K562 (cell line): ENCODE results near the gene CLCN2. TPM values are rescaled to one million over a fixed set of nuclear protein-coding genes. Genes with fewer than 3 reads are reported as not detected.

Source experiments
- CHCHD3 ChIP-seq: fragments of 250-450 bp; sonication (Bioruptor Pico); IDR thresholded peaks from 2 replicates; pipeline ENCODE4 v2.1.2; 2022; ENCODE audit warnings: mild to moderate bottlenecking
- CSDE1 ChIP-seq, 2 experiments: fragments of 450-650 bp; IDR thresholded peaks; 2 replicates each; pipeline ENCODE4 v1.6.1; 2016; ENCODE audit warnings: mild to moderate bottlenecking in 1 of 2
- GATA2 ChIP-seq: sonication (generic); formaldehyde crosslinking; IDR thresholded peaks from 2 replicates; pipeline ENCODE4 v1.4.0; 2020; ENCODE audit warnings: mild to moderate bottlenecking, missing genetic modification reagents
- HDAC1 ChIP-seq, 2 experiments: fragments of 450-650 bp; IDR thresholded peaks; 2 replicates each; pipeline ENCODE4 v1.6.1; 2016 to 2017; ENCODE audit warnings: inconsistent platforms in 1 of 2, mild to moderate bottlenecking in 1 of 2, moderate library complexity in 1 of 2
- IFI16 ChIP-seq: fragments of 250-450 bp; sonication (Bioruptor Pico); IDR thresholded peaks from 2 replicates; pipeline ENCODE4 v2.1.2; 2022; ENCODE audit warnings: mild to moderate bottlenecking, inconsistent platforms
- LCOR ChIP-seq: sonication (generic); formaldehyde crosslinking; IDR thresholded peaks from 2 replicates; pipeline ENCODE4 v1.8.0; 2022; ENCODE audit warnings: mild to moderate bottlenecking, missing genetic modification reagents
- NFIX ChIP-seq: fragments of 250-450 bp; sonication (Bioruptor Pico); IDR thresholded peaks from 2 replicates; pipeline ENCODE4 v1.4.0; 2020; ENCODE audit warnings: low read depth, mild to moderate bottlenecking, moderate library complexity
- POLR3G ChIP-seq: IDR thresholded peaks from 2 replicates; pipeline ENCODE4 v1.6.1; 2011; ENCODE audit not compliant: insufficient read length, insufficient replicate concordance; ENCODE audit errors: extremely low read depth
- SREBF2 ChIP-seq: sonication (generic); formaldehyde crosslinking; IDR thresholded peaks from 2 replicates; pipeline ENCODE4 v1.4.0; 2020; ENCODE audit warnings: mild to moderate bottlenecking, missing genetic modification reagents
- TEAD4 ChIP-seq, 2 experiments: sonication (generic) in 1 of 2; formaldehyde crosslinking in 1 of 2; IDR thresholded peaks; 2 replicates each; pipeline versions ENCODE4 v1.6.1 to v1.8.0; 2012 to 2022; ENCODE audit warnings: borderline replicate concordance in 1 of 2, inconsistent platforms in 1 of 2, low read length in 1 of 2, mild to moderate bottlenecking in 1 of 2, missing genetic modification reagents in 1 of 2
- THAP7 ChIP-seq: fragments of 250-450 bp; sonication (Bioruptor Pico); IDR thresholded peaks from 2 replicates; pipeline ENCODE4 v1.5.0; 2021
- ZNF175 ChIP-seq: fragments of 200-800 bp; sonication (Bioruptor generic); IDR thresholded peaks from 2 replicates; pipeline ENCODE4 v1.6.1; 2016; ENCODE audit warnings: low read depth, mild to moderate bottlenecking, missing genetic modification characterization, missing compliant biosample characterization
- ZNF586 ChIP-seq: fragments of 450-650 bp; formaldehyde crosslinking; conservative IDR thresholded peaks from 2 replicates; pipeline ENCODE4 v1.4.0; 2020; ENCODE audit warnings: mild to moderate bottlenecking, moderate library complexity
- polyA plus RNA-seq, 8 experiments: library from polyadenylated mRNA; depleted of rRNA in 4 of 8; stranded (reverse) in 5 of 8; unstranded in 3 of 8; fragments of >200 nt; fragmentation: Nextera tagmentation in 2 of 8; fragmentation: Illumina TruSeq in 1 of 8; extraction: Ambion mirVana in 2 of 8; extraction: Trizol in 1 of 8; gene quantifications; 2 replicates each; pipeline versions ENCODE4 v1.2.1 to v1.2.3, GENCODE V29; 2011 to 2014; ENCODE audit warnings: inconsistent platforms in 1 of 8, missing spikeins in 1 of 8
- total RNA-seq, 7 experiments: library from RNA; depleted of rRNA in 6 of 7; stranded (reverse); fragments of >200 nt in 6 of 7; fragmentation: Illumina TruSeq in 2 of 7; extraction: Trizol in 2 of 7; gene quantifications; 2 replicates each; pipeline versions ENCODE4 v1.2.1 to v1.2.3, GENCODE V29; 2011 to 2021; ENCODE audit warnings: low replicate concordance in 1 of 7
- TF ChIP-seq, protein P1 (sequence below), 2 experiments: fragments of 450-650 bp in 1 of 2; sonication (generic) in 1 of 2; formaldehyde crosslinking in 1 of 2; IDR thresholded peaks; 2 replicates each; pipeline versions ENCODE4 v1.7.1 to v1.9.0; 2016 to 2022; ENCODE audit warnings: inconsistent platforms in 1 of 2, mild to moderate bottlenecking in 1 of 2, missing genetic modification reagents in 1 of 2

The CLCN2 gene
- total and polyA plus RNA-seq, 9 of the 15 experiments (the other 6 are each of a cell fraction or from before 2014, with no cell fraction given) = 0.10 to 14.0 (median 6.9) TPM

- no peak for TF ChIP-seq CHCHD3 (CRISPR knock-in tag)
- 0 out of 4 replicates have a peak, but pooled peaks of 1 of the 2 experiments have one; percentile 35 for TF ChIP-seq HDAC1 (IDR thresholded peaks at IDR 0.05)
- TF ChIP-seq THAP7 (CRISPR knock-in tag) = no peak
- 0 out of 2 replicates have a peak, but pooled peaks have one; percentile 6 for TF ChIP-seq TEAD4 (IDR thresholded peaks at IDR 0.05; ENCODE audit: low read length)
- no peak for TF ChIP-seq TEAD4 (CRISPR knock-in tag; IDR thresholded peaks at IDR 0.05; ENCODE audit: borderline replicate concordance)
- no peak for TF ChIP-seq GATA2 (CRISPR knock-in tag)
- TF ChIP-seq SREBF2 (CRISPR knock-in tag) = no peak
- TF ChIP-seq, protein P1, sequence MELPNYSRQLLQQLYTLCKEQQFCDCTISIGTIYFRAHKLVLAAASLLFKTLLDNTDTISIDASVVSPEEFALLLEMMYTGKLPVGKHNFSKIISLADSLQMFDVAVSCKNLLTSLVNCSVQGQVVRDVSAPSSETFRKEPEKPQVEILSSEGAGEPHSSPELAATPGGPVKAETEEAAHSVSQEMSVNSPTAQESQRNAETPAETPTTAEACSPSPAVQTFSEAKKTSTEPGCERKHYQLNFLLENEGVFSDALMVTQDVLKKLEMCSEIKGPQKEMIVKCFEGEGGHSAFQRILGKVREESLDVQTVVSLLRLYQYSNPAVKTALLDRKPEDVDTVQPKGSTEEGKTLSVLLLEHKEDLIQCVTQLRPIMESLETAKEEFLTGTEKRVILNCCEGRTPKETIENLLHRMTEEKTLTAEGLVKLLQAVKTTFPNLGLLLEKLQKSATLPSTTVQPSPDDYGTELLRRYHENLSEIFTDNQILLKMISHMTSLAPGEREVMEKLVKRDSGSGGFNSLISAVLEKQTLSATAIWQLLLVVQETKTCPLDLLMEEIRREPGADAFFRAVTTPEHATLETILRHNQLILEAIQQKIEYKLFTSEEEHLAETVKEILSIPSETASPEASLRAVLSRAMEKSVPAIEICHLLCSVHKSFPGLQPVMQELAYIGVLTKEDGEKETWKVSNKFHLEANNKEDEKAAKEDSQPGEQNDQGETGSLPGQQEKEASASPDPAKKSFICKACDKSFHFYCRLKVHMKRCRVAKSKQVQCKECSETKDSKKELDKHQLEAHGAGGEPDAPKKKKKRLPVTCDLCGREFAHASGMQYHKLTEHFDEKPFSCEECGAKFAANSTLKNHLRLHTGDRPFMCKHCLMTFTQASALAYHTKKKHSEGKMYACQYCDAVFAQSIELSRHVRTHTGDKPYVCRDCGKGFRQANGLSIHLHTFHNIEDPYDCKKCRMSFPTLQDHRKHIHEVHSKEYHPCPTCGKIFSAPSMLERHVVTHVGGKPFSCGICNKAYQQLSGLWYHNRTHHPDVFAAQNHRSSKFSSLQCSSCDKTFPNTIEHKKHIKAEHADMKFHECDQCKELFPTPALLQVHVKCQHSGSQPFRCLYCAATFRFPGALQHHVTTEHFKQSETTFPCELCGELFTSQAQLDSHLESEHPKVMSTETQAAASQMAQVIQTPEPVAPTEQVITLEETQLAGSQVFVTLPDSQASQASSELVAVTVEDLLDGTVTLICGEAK (IDR thresholded peaks at IDR 0.05) = peak; percentile 63; the same call in 1 of the 2 replicates
- TF ChIP-seq, protein P1 (CRISPR knock-in tag; IDR thresholded peaks at IDR 0.05) = no peak
- no peak for TF ChIP-seq CSDE1 (IDR thresholded peaks at IDR 0.05)
- TF ChIP-seq ZNF586 (CRISPR knock-in tag) = no peak
- no peak for TF ChIP-seq POLR3G
- TF ChIP-seq IFI16 (CRISPR knock-in tag) = no peak
- TF ChIP-seq LCOR (CRISPR knock-in tag) = 0 out of 2 replicates have a peak, but pooled peaks have one; percentile 34
- TF ChIP-seq ZNF175 (CRISPR knock-in tag) = peak; percentile 10; the same call in 1 of the 2 replicates
- no peak for TF ChIP-seq NFIX
Measured at GRCh38 chr3:184361932-184362667, 695 bp upstream of the CLCN2 start (continued).
